Endodermal cell (in vitro differentiated cells): ENCODE results near the gene TMPRSS4. TPM values are rescaled to one million over a fixed set of nuclear protein-coding genes. Genes with fewer than 3 reads are reported as not detected.

Experiments used
- DNase-seq: peaks from one replicate; pipeline ENCODE4 v3.0.0-alpha.2; 2017
- H3K27ac ChIP-seq: 2 replicates; pipeline ENCODE4 v1.5.1; 2013; ENCODE audit warnings: mild to moderate bottlenecking, low read depth, low read length, moderate library complexity
- H3K27me3 ChIP-seq: 2 replicates; pipeline ENCODE4 v1.6.1; 2013; ENCODE audit warnings: mild to moderate bottlenecking, low read length, moderate library complexity; ENCODE audit not compliant: insufficient read depth, control insufficient read depth, poor library complexity, severe bottlenecking
- H3K36me3 ChIP-seq: 2 replicates; pipeline ENCODE4 v1.7.0; 2013; ENCODE audit warnings: mild to moderate bottlenecking, low read length, moderate library complexity; ENCODE audit not compliant: control insufficient read depth, insufficient read depth
- H3K4me1 ChIP-seq: one replicate; pipeline ENCODE4 v1.7.0; 2013; ENCODE audit warnings: low read length; ENCODE audit not compliant: control insufficient read depth, insufficient read depth
- H3K4me3 ChIP-seq: 2 replicates; pipeline ENCODE4 v1.5.1; 2013; ENCODE audit warnings: mild to moderate bottlenecking, low read length, moderate library complexity
- H3K9ac ChIP-seq: 2 replicates; pipeline ENCODE4 v1.6.1; 2013; ENCODE audit warnings: mild to moderate bottlenecking, low read length, moderate library complexity; ENCODE audit not compliant: poor library complexity, severe bottlenecking; ENCODE audit errors: extremely low read depth
- H3K9me3 ChIP-seq: 2 replicates; pipeline ENCODE4 v1.6.1; 2013; ENCODE audit warnings: mild to moderate bottlenecking, low read length, moderate library complexity; ENCODE audit not compliant: control insufficient read depth
- H3K27ac Mint-ChIP-seq: 2 replicates; pipeline ENCODE4 v1.8.0; 2020; ENCODE audit warnings: mixed read lengths
- H3K27me3 Mint-ChIP-seq: 2 replicates; pipeline ENCODE4 v1.8.0; 2021; ENCODE audit warnings: mild to moderate bottlenecking, mixed read lengths; ENCODE audit not compliant: insufficient read depth
- H3K36me3 Mint-ChIP-seq: 2 replicates; pipeline ENCODE4 v1.8.0; 2020; ENCODE audit warnings: low read depth, mixed read lengths
- H3K4me1 Mint-ChIP-seq: 2 replicates; pipeline ENCODE4 v1.8.0; 2020; ENCODE audit warnings: mixed read lengths
- H3K4me3 Mint-ChIP-seq: 2 replicates; pipeline ENCODE4 v1.8.0; 2020; ENCODE audit warnings: mild to moderate bottlenecking, moderate library complexity, mixed read lengths
- H3K9me3 Mint-ChIP-seq: 2 replicates; pipeline ENCODE4 v1.8.0; 2020; ENCODE audit warnings: mild to moderate bottlenecking, mixed read lengths
- CTCF ChIP-seq: fragments of 200-600 bp; sonication (generic); conservative IDR thresholded peaks from 2 replicates; pipeline ENCODE4 v1.5.0; 2021; ENCODE audit warnings: antibody characterized with exemption, mild to moderate bottlenecking
- WGBS, 2 experiments: methylation state at CpG; one replicate each; pipeline versions ENCODE4 v1.1.5 to v1.1.7; 2013; ENCODE audit warnings: missing lambda C conversion rate in 2 of 2, mixed read lengths in 1 of 2; ENCODE audit not compliant: insufficient coverage in 1 of 2, insufficient read length in 1 of 2; 5-methylcytosine and 5-hydroxymethylcytosine counted together
- total RNA-seq, 2 donors: library from RNA; stranded (reverse); fragmentation: NEBNext Ultra II Directional in 1 of 2; extraction: Animal tissue kit (Norgen Biotek cat#: 25700) in 1 of 2; gene quantifications; 2 replicates in 1 of 2; 3 replicates in 1 of 2; pipeline ENCODE4 v1.2.1, GENCODE V29; 2021

Gene TMPRSS4
- total RNA-seq, 2 donors from 2014 or later: not detected

GRCh38 chr11:118128721-118129470 is 52.0 kb downstream of the TMPRSS4 start:
- Mint-ChIP-seq H3K4me3 (no peak overlapping the region), H3K36me3 (no peaks in the 10 kb centered on the region), H3K27ac (no peak overlapping the region), H3K9me3 (no peaks in the 10 kb centered on the region), H3K4me1 (peaks cover 5% of the 10 kb centered on the region), H3K27me3 (peaks cover 4% of the 10 kb centered on the region)
- TF ChIP-seq CTCF: no peak
- Histone ChIP-seq H3K27ac (no peak overlapping the region), H3K9me3 (no peaks in the 10 kb centered on the region), H3K36me3 (no peaks in the 10 kb centered on the region), H3K9ac (no peak overlapping the region), H3K4me1 (no peaks in the 10 kb centered on the region), H3K27me3 (no peaks in the 10 kb centered on the region), H3K4me3 (no peak overlapping the region)
- WGBS, 2 experiments: 85 to 90% methylated on average over 11 of the region's 11 CpGs
- DNase-seq: no peak

GRCh38 chr11:118129471-118130172 is 52.7 kb downstream of the TMPRSS4 start:
- Mint-ChIP-seq H3K27me3 (peaks cover 7% of the 10 kb centered on the region), H3K4me3 (no peak overlapping the region), H3K36me3 (no peaks in the 10 kb centered on the region), H3K27ac (no peak overlapping the region), H3K9me3 (no peaks in the 10 kb centered on the region), H3K4me1 (peaks cover 5% of the 10 kb centered on the region)
- no peak for TF ChIP-seq CTCF
- Histone ChIP-seq H3K9ac (no peak overlapping the region), H3K9me3 (no peaks in the 10 kb centered on the region), H3K27ac (no peak overlapping the region), H3K4me3 (no peak overlapping the region), H3K4me1 (no peaks in the 10 kb centered on the region), H3K27me3 (no peaks in the 10 kb centered on the region), H3K36me3 (no peaks in the 10 kb centered on the region)
- DNase-seq: no peak
- 92 to 93% methylated on average over 4 to 6 of the region's 6 CpGs for WGBS, 2 experiments

GRCh38 chr11:118132385-118133151 is 55.7 kb downstream of the TMPRSS4 start:
- Mint-ChIP-seq H3K27ac (no peak overlapping the region), H3K4me1 (peaks cover 5% of the 10 kb centered on the region), H3K9me3 (no peaks in the 10 kb centered on the region), H3K4me3 (no peak overlapping the region), H3K36me3 (no peaks in the 10 kb centered on the region), H3K27me3 (peaks cover 21% of the 10 kb centered on the region)
- no peak overlapping the region for H3K4me3 ChIP-seq
- no peak for TF ChIP-seq CTCF
- no peaks in the 10 kb centered on the region for H3K27me3 ChIP-seq
- H3K36me3 ChIP-seq: no peaks in the 10 kb centered on the region
- no peaks in the 10 kb centered on the region for H3K9me3 ChIP-seq
- H3K27ac ChIP-seq: no peak overlapping the region
- no peaks in the 10 kb centered on the region for H3K4me1 ChIP-seq
- 89 to 90% methylated on average over 12 to 15 of the region's 15 CpGs for WGBS, 2 experiments
- H3K9ac ChIP-seq: no peak overlapping the region
- DNase-seq: no peak
